ENCODE data around the gene C1orf21. TPM values are rescaled to one million over a fixed set of nuclear protein-coding genes. Genes with fewer than 3 reads are reported as not detected.

C1orf21 gene
- total RNA-seq, 1 experiment from 2014 or later, result 28.5 TPM

GRCh38 chr1:184562806-184563205 lies 176.0 kb downstream of the C1orf21 start:
- ChIA-PET CTCF (interaction anchor here (0.6 to 2.4 kb wide), 16 partner anchors 8 to 320 kb away, joined by 3 to 15 read pairs (median 4); no protein-coding TSS in a partner anchor), POLR2A (no interaction called here)
- no peak overlapping the region for H3K4me3 Mint-ChIP-seq
- H3K36me3 Mint-ChIP-seq, result 0 out of 2 replicates have a peak, but pooled peaks cover 3% of the 10 kb centered on the region
- H3K4me1 Mint-ChIP-seq, result 0 out of 2 replicates have a peak, but pooled peaks cover 3% of the 10 kb centered on the region
- TF ChIP-seq PRRX2 (CRISPR knock-in tag; IDR thresholded peaks at IDR 0.05) (no peak), ZNF232 (CRISPR knock-in tag; IDR thresholded peaks at IDR 0.05) (no peak), KAT7 (CRISPR knock-in tag; IDR thresholded peaks at IDR 0.05; ENCODE audit: borderline replicate concordance) (no peak), CDX4 (CRISPR knock-in tag; IDR thresholded peaks at IDR 0.05; ENCODE audit: borderline replicate concordance) (no peak), TEAD4 (CRISPR knock-in tag; IDR thresholded peaks at IDR 0.05) (no peak), NR2C2 (CRISPR knock-in tag; IDR thresholded peaks at IDR 0.05) (no peak), NFATC4 (CRISPR knock-in tag; IDR thresholded peaks at IDR 0.05) (no peak), ZNF425 (CRISPR knock-in tag; conservative IDR thresholded peaks at IDR 0.05) (no peak), IRF1 (CRISPR knock-in tag; IDR thresholded peaks at IDR 0.05) (no peak), MYBL2 (CRISPR knock-in tag; IDR thresholded peaks at IDR 0.05) (no peak), ELF4 (CRISPR knock-in tag; IDR thresholded peaks at IDR 0.05; ENCODE audit: low read depth) (no peak), ZNF671 (CRISPR knock-in tag; IDR thresholded peaks at IDR 0.05) (no peak), FOXJ3 (CRISPR knock-in tag; IDR thresholded peaks at IDR 0.05; ENCODE audit: borderline replicate concordance) (no peak), ATF2 (CRISPR knock-in tag; IDR thresholded peaks at IDR 0.05; ENCODE audit: borderline replicate concordance, low read depth) (no peak), ZBTB21 (CRISPR knock-in tag; IDR thresholded peaks at IDR 0.05; ENCODE audit: borderline replicate concordance) (no peak), TEAD1 (CRISPR knock-in tag; IDR thresholded peaks at IDR 0.05) (no peak), SMAD4 (CRISPR knock-in tag; IDR thresholded peaks at IDR 0.05) (no peak)
- H3K27ac Mint-ChIP-seq, result no peak overlapping the region
- H3K27me3 Mint-ChIP-seq (ENCODE audit: low read depth), result no peaks in the 10 kb centered on the region
- no peak for ATAC-seq
- no peak for DNase-seq (ENCODE audit: low spot score)
- no peaks in the 10 kb centered on the region for H3K9me3 Mint-ChIP-seq

GRCh38 chr1:184563308-184563707 lies 176.5 kb downstream of the C1orf21 start:
- Mint-ChIP-seq H3K27ac (no peak overlapping the region), H3K4me1 (0 out of 2 replicates have a peak, but pooled peaks cover 3% of the 10 kb centered on the region), H3K27me3 (ENCODE audit: low read depth) (no peaks in the 10 kb centered on the region), H3K4me3 (no peak overlapping the region), H3K36me3 (0 out of 2 replicates have a peak, but pooled peaks cover 3% of the 10 kb centered on the region), H3K9me3 (no peaks in the 10 kb centered on the region)
- DNase-seq (ENCODE audit: low spot score), result no peak
- POLR2A ChIA-PET, result no interaction called here
- no peak for ATAC-seq
- CTCF ChIA-PET, result interaction anchor here (0.6 to 2.4 kb wide), 16 partner anchors 8 to 321 kb away, joined by 3 to 15 read pairs (median 4); no protein-coding TSS in a partner anchor
- no peak for TF ChIP-seq TEAD4 (CRISPR knock-in tag; IDR thresholded peaks at IDR 0.05)
- no peak for TF ChIP-seq ZNF425 (CRISPR knock-in tag; conservative IDR thresholded peaks at IDR 0.05)
- no peak for TF ChIP-seq ZNF219 (CRISPR knock-in tag; IDR thresholded peaks at IDR 0.05; ENCODE audit: borderline replicate concordance)
- no peak for TF ChIP-seq PREB (CRISPR knock-in tag; IDR thresholded peaks at IDR 0.05; ENCODE audit: borderline replicate concordance)
- TF ChIP-seq CREB1 (CRISPR knock-in tag; IDR thresholded peaks at IDR 0.05), result no peak
- no peak for TF ChIP-seq ZNF423 (CRISPR knock-in tag; IDR thresholded peaks at IDR 0.05)
- TF ChIP-seq E2F4 (CRISPR knock-in tag; IDR thresholded peaks at IDR 0.05; ENCODE audit: borderline replicate concordance, low read depth), result no peak
- TF ChIP-seq FOXK1 (CRISPR knock-in tag; IDR thresholded peaks at IDR 0.05), result no peak
- TF ChIP-seq SOX15 (CRISPR knock-in tag; IDR thresholded peaks at IDR 0.05), result no peak
- TF ChIP-seq ATF1 (CRISPR knock-in tag; IDR thresholded peaks at IDR 0.05), result no peak
- TF ChIP-seq RORB (CRISPR knock-in tag; IDR thresholded peaks at IDR 0.05), result no peak
- no peak for TF ChIP-seq GABPB1 (CRISPR knock-in tag; IDR thresholded peaks at IDR 0.05)

Data from WTC11 (cell line).